H9 (cell line): ENCODE measurements around the gene CSRP3. TPM values are rescaled to one million over a fixed set of nuclear protein-coding genes. Genes with fewer than 3 reads are reported as not detected.

Source experiments
- DNase-seq: peaks from one replicate; pipeline ENCODE4 v3.0.0-alpha.2; 2017
- H2AFZ ChIP-seq: one replicate; pipeline ENCODE4 v1.6.1; 2013; ENCODE audit warnings: mild to moderate bottlenecking, low read length, control low read depth, moderate library complexity
- H2AK5ac ChIP-seq: 2 replicates; pipeline ENCODE4 v1.6.1; 2013; ENCODE audit warnings: low read length, control low read depth, mixed read lengths; ENCODE audit not compliant: insufficient read length
- H2BK120ac ChIP-seq: one replicate; pipeline ENCODE4 v1.6.1; 2013; ENCODE audit warnings: low read depth, mild to moderate bottlenecking, low read length, control low read depth, inconsistent platforms; ENCODE audit not compliant: poor library complexity, severe bottlenecking
- H2BK12ac ChIP-seq: 2 replicates; pipeline ENCODE4 v1.6.1; 2013; ENCODE audit warnings: low read length, control low read depth, mixed read lengths, low read depth; ENCODE audit not compliant: insufficient read length
- H2BK15ac ChIP-seq: 2 replicates; pipeline ENCODE4 v1.6.1; 2013; ENCODE audit warnings: low read depth, low read length, control low read depth
- H2BK20ac ChIP-seq: one replicate; pipeline ENCODE4 v1.6.1; 2013; ENCODE audit warnings: low read depth, mild to moderate bottlenecking, low read length, control low read depth, inconsistent platforms; ENCODE audit not compliant: poor library complexity, severe bottlenecking
- H2BK5ac ChIP-seq: 2 replicates; pipeline ENCODE4 v1.6.1; 2013; ENCODE audit warnings: low read length, control low read depth, mixed read lengths; ENCODE audit not compliant: insufficient read length
- H3K14ac ChIP-seq: 2 replicates; pipeline ENCODE4 v1.6.1; 2013; ENCODE audit warnings: low read length, control low read depth; ENCODE audit not compliant: insufficient read depth
- H3K18ac ChIP-seq: 2 replicates; pipeline ENCODE4 v1.6.1; 2013; ENCODE audit warnings: low read depth, mild to moderate bottlenecking, mixed read lengths, low read length, control low read depth; ENCODE audit not compliant: insufficient read length
- H3K23ac ChIP-seq: 2 replicates; pipeline ENCODE4 v1.6.1; 2013; ENCODE audit warnings: low read length, control low read depth, mixed read lengths, low read depth; ENCODE audit not compliant: insufficient read length
- H3K23me2 ChIP-seq: 2 replicates; pipeline ENCODE4 v1.6.1; 2013; ENCODE audit warnings: low read depth, mild to moderate bottlenecking, mixed read lengths, low read length, control low read depth; ENCODE audit not compliant: insufficient read length, poor library complexity, severe bottlenecking
- H3K27ac ChIP-seq: 2 replicates; pipeline ENCODE4 v1.5.1; 2013; ENCODE audit warnings: low read length, control low read depth, mixed read lengths, low read depth; ENCODE audit not compliant: insufficient read length
- H3K27me3 ChIP-seq: 2 replicates; pipeline ENCODE4 v1.6.1; 2013; ENCODE audit warnings: low read length, control low read depth, inconsistent platforms; ENCODE audit not compliant: insufficient read depth
- H3K4ac ChIP-seq: 2 replicates; pipeline ENCODE4 v1.6.1; 2013; ENCODE audit warnings: low read depth, mild to moderate bottlenecking, control low read depth, inconsistent platforms, low read length, moderate library complexity
- H3K4me1 ChIP-seq: 2 replicates; pipeline ENCODE4 v1.6.1; 2013; ENCODE audit warnings: low read length, control low read depth, inconsistent platforms; ENCODE audit not compliant: insufficient read depth
- H3K4me2 ChIP-seq: 2 replicates; pipeline ENCODE4 v1.6.1; 2013; ENCODE audit warnings: low read length, control low read depth, mixed read lengths; ENCODE audit not compliant: insufficient read length, insufficient read depth
- H3K56ac ChIP-seq: 2 replicates; pipeline ENCODE4 v1.6.1; 2013; ENCODE audit warnings: low read depth, mild to moderate bottlenecking, mixed read lengths, low read length, control low read depth; ENCODE audit not compliant: insufficient read length
- H3K79me1 ChIP-seq: 2 replicates; pipeline ENCODE4 v1.6.1; 2013; ENCODE audit warnings: low read depth, mild to moderate bottlenecking, moderate library complexity, low read length, control low read depth, inconsistent platforms; ENCODE audit not compliant: insufficient read depth, poor library complexity, severe bottlenecking
- H3K79me2 ChIP-seq: 2 replicates; pipeline ENCODE4 v1.6.1; 2013; ENCODE audit warnings: low read length, control low read depth, inconsistent platforms; ENCODE audit not compliant: insufficient read depth
- H3K9ac ChIP-seq: 2 replicates; pipeline ENCODE4 v1.6.1; 2013; ENCODE audit warnings: low read length, control low read depth, mixed read lengths; ENCODE audit not compliant: insufficient read length; ENCODE audit errors: extremely low read depth
- H3K9me3 ChIP-seq: one replicate; pipeline ENCODE4 v1.6.1; 2013; ENCODE audit warnings: low read depth, low read length, inconsistent platforms; ENCODE audit not compliant: control insufficient read depth
- H3T11ph ChIP-seq: one replicate; pipeline ENCODE4 v1.6.1; 2013; ENCODE audit warnings: mild to moderate bottlenecking, low read length, control low read depth, inconsistent platforms
- H4K20me1 ChIP-seq: one replicate; pipeline ENCODE4 v1.6.1; 2013; ENCODE audit not compliant: control insufficient read depth, insufficient read length, insufficient read depth
- H4K5ac ChIP-seq: 2 replicates; pipeline ENCODE4 v1.6.1; 2013; ENCODE audit warnings: low read depth, mild to moderate bottlenecking, mixed read lengths, low read length, control low read depth; ENCODE audit not compliant: insufficient read length
- H4K8ac ChIP-seq: replicated peaks from 2 replicates; pipeline ENCODE4 v1.6.1; 2013; ENCODE audit warnings: low read length, control low read depth, mixed read lengths, low read depth; ENCODE audit not compliant: insufficient read length
- H4K91ac ChIP-seq: 2 replicates; pipeline ENCODE4 v1.6.1; 2013; ENCODE audit warnings: low read depth, mild to moderate bottlenecking, moderate library complexity, mixed read lengths, low read length, control low read depth; ENCODE audit not compliant: insufficient read length
- H3K27ac Mint-ChIP-seq, 3 experiments: 2 replicates in 2 of 3; 3 replicates in 1 of 3; pipeline ENCODE4 v1.8.0; 2020 to 2021; ENCODE audit warnings: mixed read lengths in 3 of 3, mild to moderate bottlenecking in 1 of 3, moderate library complexity in 1 of 3
- H3K27me3 Mint-ChIP-seq: 2 replicates; pipeline ENCODE4 v1.8.0; 2021; ENCODE audit warnings: low read depth, mild to moderate bottlenecking, moderate library complexity, mixed read lengths
- H3K36me3 Mint-ChIP-seq, 3 experiments: 2 replicates in 2 of 3; 3 replicates in 1 of 3; pipeline ENCODE4 v1.8.0; 2020 to 2021; ENCODE audit warnings: low read depth in 3 of 3, mixed read lengths in 3 of 3; ENCODE audit not compliant: insufficient read depth in 1 of 3
- H3K4me1 Mint-ChIP-seq, 2 experiments: 2 replicates each; pipeline ENCODE4 v1.8.0; 2020; ENCODE audit warnings: mixed read lengths in 2 of 2
- H3K4me3 Mint-ChIP-seq, 2 experiments: 2 replicates in 1 of 2; 3 replicates in 1 of 2; pipeline ENCODE4 v1.8.0; 2020 to 2021; ENCODE audit warnings: mild to moderate bottlenecking in 2 of 2, mixed read lengths in 2 of 2, moderate library complexity in 1 of 2
- H3K9me3 Mint-ChIP-seq, 2 experiments: 2 replicates in 1 of 2; 3 replicates in 1 of 2; pipeline ENCODE4 v1.8.0; 2020; ENCODE audit warnings: mild to moderate bottlenecking in 2 of 2, mixed read lengths in 2 of 2, moderate library complexity in 1 of 2
- WGBS: extraction: QIAGEN DNeasy Blood & Tissue Kit; methylation state at CpG from one replicate; pipeline ENCODE4 v1.1.7; 2013; ENCODE audit warnings: missing lambda C conversion rate, low lambda C conversion rate, mixed read lengths; ENCODE audit not compliant: insufficient read length; ENCODE audit errors: extremely low coverage; 5-methylcytosine and 5-hydroxymethylcytosine counted together
- total RNA-seq: library from RNA; stranded (reverse); gene quantifications from 2 replicates; pipeline ENCODE4 v1.2.1, GENCODE V29; 2021
- TF ChIP-seq, protein P1 (sequence below): fragments of 200-600 bp; sonication (generic); conservative IDR thresholded peaks from 3 replicates; pipeline ENCODE4 v1.8.0; 2021; ENCODE audit warnings: antibody characterized with exemption, mild to moderate bottlenecking

CSRP3 gene
- total RNA-seq, 1 experiment from 2014 or later: not detected

DNA sequence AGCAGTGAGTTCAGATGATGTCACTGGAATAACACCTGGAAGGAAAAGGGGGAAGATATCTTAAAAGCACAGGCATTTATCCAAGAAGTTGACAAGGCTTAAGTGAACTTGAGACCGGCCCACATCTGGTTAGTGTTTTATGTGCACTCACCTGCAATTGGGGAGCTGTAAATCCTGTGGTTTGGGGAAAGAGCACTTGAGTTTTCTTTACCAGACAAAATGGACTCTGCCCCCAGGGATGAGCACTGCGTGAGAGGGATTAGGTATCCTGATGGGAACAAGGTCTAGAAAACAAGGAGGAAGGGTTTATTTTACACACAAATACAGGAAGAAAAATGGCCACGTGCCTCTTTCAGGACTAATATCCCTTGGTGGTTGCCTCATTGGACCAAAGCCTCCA is 23.8 kb upstream of the CSRP3 start:
- Histone ChIP-seq H3K79me2 (no peaks in the 10 kb centered on the region), H4K8ac (no peak overlapping the region), H4K91ac (no peak overlapping the region), H2AFZ (no peak overlapping the region), H4K20me1 (no peaks in the 10 kb centered on the region), H2BK12ac (no peak overlapping the region), H3K4ac (no peak overlapping the region), H3K14ac (no peak overlapping the region), H3K27me3 (no peaks in the 10 kb centered on the region), H3K9ac (no peak overlapping the region), H3K4me2 (no peak overlapping the region), H2BK120ac (no peak overlapping the region), H2BK5ac (no peak overlapping the region), H3K4me1 (no peaks in the 10 kb centered on the region), H3K27ac (no peak overlapping the region), H3K23me2 (no peaks in the 10 kb centered on the region), H3T11ph (no peak overlapping the region), H2BK15ac (no peak overlapping the region), H3K23ac (no peak overlapping the region), H2AK5ac (no peak overlapping the region), H2BK20ac (no peak overlapping the region), H4K5ac (no peak overlapping the region), H3K79me1 (no peaks in the 10 kb centered on the region), H3K9me3 (no peaks in the 10 kb centered on the region), H3K18ac (no peak overlapping the region), H3K56ac (no peak overlapping the region)
- H3K27me3 Mint-ChIP-seq: no peaks in the 10 kb centered on the region
- H3K4me3 Mint-ChIP-seq: no peak overlapping the region
- DNase-seq: no peak
- H3K4me1 Mint-ChIP-seq: peaks cover 0 to 7% of the 10 kb centered on the region in 2 experiments; a peak in 2 of 4 replicates
- no CpG with 5 or more reads among the region's 3 CpGs for WGBS
- peaks cover 0 to 4% of the 10 kb centered on the region in 2 experiments; a peak in 1 of 5 replicates for H3K9me3 Mint-ChIP-seq
- H3K36me3 Mint-ChIP-seq: peaks cover 10 to 38% (median 34%) of the 10 kb centered on the region in 3 experiments; a peak in 6 of 7 replicates
- no peak overlapping the region; a peak in 1 of 7 replicates for H3K27ac Mint-ChIP-seq
- TF ChIP-seq, protein P1, sequence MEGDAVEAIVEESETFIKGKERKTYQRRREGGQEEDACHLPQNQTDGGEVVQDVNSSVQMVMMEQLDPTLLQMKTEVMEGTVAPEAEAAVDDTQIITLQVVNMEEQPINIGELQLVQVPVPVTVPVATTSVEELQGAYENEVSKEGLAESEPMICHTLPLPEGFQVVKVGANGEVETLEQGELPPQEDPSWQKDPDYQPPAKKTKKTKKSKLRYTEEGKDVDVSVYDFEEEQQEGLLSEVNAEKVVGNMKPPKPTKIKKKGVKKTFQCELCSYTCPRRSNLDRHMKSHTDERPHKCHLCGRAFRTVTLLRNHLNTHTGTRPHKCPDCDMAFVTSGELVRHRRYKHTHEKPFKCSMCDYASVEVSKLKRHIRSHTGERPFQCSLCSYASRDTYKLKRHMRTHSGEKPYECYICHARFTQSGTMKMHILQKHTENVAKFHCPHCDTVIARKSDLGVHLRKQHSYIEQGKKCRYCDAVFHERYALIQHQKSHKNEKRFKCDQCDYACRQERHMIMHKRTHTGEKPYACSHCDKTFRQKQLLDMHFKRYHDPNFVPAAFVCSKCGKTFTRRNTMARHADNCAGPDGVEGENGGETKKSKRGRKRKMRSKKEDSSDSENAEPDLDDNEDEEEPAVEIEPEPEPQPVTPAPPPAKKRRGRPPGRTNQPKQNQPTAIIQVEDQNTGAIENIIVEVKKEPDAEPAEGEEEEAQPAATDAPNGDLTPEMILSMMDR: no peak
